ENCODE results near the gene OPRD1.

- TF ChIP-seq CTCF (IDR thresholded peaks at IDR 0.05) (no peak), POLR2A (IDR thresholded peaks at IDR 0.05) (no peak)
These were observed 84.1 kb downstream of the OPRD1 start for GRCh38 chr1:28895896-28896608.
